ENCODE measurements around the gene NAGLU.
A peak's percentile ranks its signal among the peaks of the same experiment; 100 is the strongest.

The NAGLU gene

GRCh38 chr17:42563143-42563509 lies 27.1 kb downstream of the NAGLU start:
- H3K4me3 ChIP-seq (ENCODE audit: control insufficient read depth in 1 of 7, extremely low read depth in 1 of 7, insufficient read depth in 4 of 7, low read depth in 2 of 7, low read length in 6 of 7): peak overlapping the region in 6 of 7 experiments; percentile 82 to 97 (median 86)
- H3K27me3 ChIP-seq (replicated peaks in 2 of 5; ENCODE audit: control insufficient read depth in 4 of 5, insufficient read depth in 5 of 5, low read length in 4 of 5): no peaks in the 10 kb centered on the region
- CTCF ChIA-PET: interaction anchor here (0.9 to 1.5 kb wide), 3 partner anchors 14 to 17 kb away, joined by 3 to 5 read pairs (median 4); no protein-coding TSS in a partner anchor
- H3K9me3 ChIP-seq (ENCODE audit: control extremely low read depth in 1 of 5, control insufficient read depth in 4 of 5, insufficient read depth in 2 of 5, low read depth in 1 of 5, low read length in 4 of 5): no peaks in the 10 kb centered on the region
- H3K4me1 ChIP-seq (ENCODE audit: control extremely low read depth in 1 of 4, control insufficient read depth in 4 of 4, insufficient read depth in 4 of 4, low read length in 3 of 4): peaks cover 4 to 50% (median 45%) of the 10 kb centered on the region in 4 experiments
- POLR2A ChIA-PET: interaction anchor here (0.6 kb wide), 1 partner anchor 29 kb away, joined by 3 read pairs; no protein-coding TSS in a partner anchor
- H3K27ac ChIP-seq (ENCODE audit: insufficient read depth in 1 of 2, low read depth in 1 of 2, low read length in 2 of 2, poor library complexity in 1 of 2, severe bottlenecking in 2 of 2): peak overlapping the region; percentile 93 to 95
- no peak for DNase-seq
- peaks cover 6 to 32% (median 17%) of the 10 kb centered on the region in 4 experiments for H3K36me3 ChIP-seq (ENCODE audit: control insufficient read depth in 4 of 4, insufficient read depth in 4 of 4, low read length in 3 of 4)
- 90% methylated on average over 10 of the region's 14 CpGs for WGBS (ENCODE audit: insufficient coverage)

- no peak for DNase-seq
- peak overlapping the region in 2 of 7 experiments; percentile 91 to 97 for H3K4me3 ChIP-seq (ENCODE audit: control insufficient read depth in 1 of 7, extremely low read depth in 1 of 7, insufficient read depth in 4 of 7, low read depth in 2 of 7, low read length in 6 of 7)
- ChIA-PET CTCF (interaction anchor here (0.9 to 1.6 kb wide), 4 partner anchors 13 to 17 kb away, joined by 3 to 5 read pairs (median 4); no protein-coding TSS in a partner anchor), POLR2A (no interaction called here)
- peak overlapping the region; percentile 93 to 95 for H3K27ac ChIP-seq (ENCODE audit: insufficient read depth in 1 of 2, low read depth in 1 of 2, low read length in 2 of 2, poor library complexity in 1 of 2, severe bottlenecking in 2 of 2)
- peaks cover 4 to 54% (median 47%) of the 10 kb centered on the region in 4 experiments for H3K4me1 ChIP-seq (ENCODE audit: control extremely low read depth in 1 of 4, control insufficient read depth in 4 of 4, insufficient read depth in 4 of 4, low read length in 3 of 4)
- H3K36me3 ChIP-seq (ENCODE audit: control insufficient read depth in 4 of 4, insufficient read depth in 4 of 4, low read length in 3 of 4): peaks cover 6 to 35% (median 18%) of the 10 kb centered on the region in 4 experiments
- 18% methylated on average over 1 of the region's 1 CpG for WGBS (ENCODE audit: insufficient coverage)
- H3K9me3 ChIP-seq (ENCODE audit: control extremely low read depth in 1 of 5, control insufficient read depth in 4 of 5, insufficient read depth in 2 of 5, low read depth in 1 of 5, low read length in 4 of 5): no peaks in the 10 kb centered on the region
- H3K27me3 ChIP-seq (replicated peaks in 2 of 5; ENCODE audit: control insufficient read depth in 4 of 5, insufficient read depth in 5 of 5, low read length in 4 of 5): no peaks in the 10 kb centered on the region
These were observed 27.5 kb downstream of the NAGLU start for GRCh38 chr17:42563543-42563942.

- Histone ChIP-seq H3K4me3 (ENCODE audit: control insufficient read depth in 1 of 7, extremely low read depth in 1 of 7, insufficient read depth in 4 of 7, low read depth in 2 of 7, low read length in 6 of 7) (peak overlapping the region in 1 of 7 experiments; percentile 91), H3K4me1 (ENCODE audit: control extremely low read depth in 1 of 4, control insufficient read depth in 4 of 4, insufficient read depth in 4 of 4, low read length in 3 of 4) (peaks cover 4 to 58% (median 47%) of the 10 kb centered on the region in 4 experiments), H3K36me3 (ENCODE audit: control insufficient read depth in 4 of 4, insufficient read depth in 4 of 4, low read length in 3 of 4) (peaks cover 6 to 39% (median 20%) of the 10 kb centered on the region in 4 experiments), H3K27ac (ENCODE audit: insufficient read depth in 1 of 2, low read depth in 1 of 2, low read length in 2 of 2, poor library complexity in 1 of 2, severe bottlenecking in 2 of 2) (peak overlapping the region; percentile 59 to 93), H3K27me3 (replicated peaks in 2 of 5; ENCODE audit: control insufficient read depth in 4 of 5, insufficient read depth in 5 of 5, low read length in 4 of 5) (no peaks in the 10 kb centered on the region), H3K9me3 (ENCODE audit: control extremely low read depth in 1 of 5, control insufficient read depth in 4 of 5, insufficient read depth in 2 of 5, low read depth in 1 of 5, low read length in 4 of 5) (no peaks in the 10 kb centered on the region)
- DNase-seq: no peak
- CTCF ChIA-PET: interaction anchor here (0.9 to 1.6 kb wide), 5 partner anchors 13 to 44 kb away, joined by 3 to 5 read pairs (median 3); no protein-coding TSS in a partner anchor
- POLR2A ChIA-PET: no interaction called here
- 96% methylated on average over 7 of the region's 9 CpGs for WGBS (ENCODE audit: insufficient coverage)
These were observed 27.9 kb downstream of the NAGLU start for GRCh38 chr17:42563950-42564349.

GRCh38 chr17:42564815-42565522 lies 28.9 kb downstream of the NAGLU start:
- CTCF ChIA-PET: interaction anchor here (1.0 to 1.8 kb wide), 5 partner anchors 13 to 45 kb away, joined by 3 to 5 read pairs (median 3); no protein-coding TSS in a partner anchor
- WGBS (ENCODE audit: insufficient coverage): 96% methylated on average over 10 of the region's 15 CpGs
- Histone ChIP-seq H3K4me1 (ENCODE audit: control extremely low read depth in 1 of 4, control insufficient read depth in 4 of 4, insufficient read depth in 4 of 4, low read length in 3 of 4) (peaks cover 4 to 58% (median 47%) of the 10 kb centered on the region in 4 experiments), H3K27me3 (replicated peaks in 2 of 5; ENCODE audit: control insufficient read depth in 4 of 5, insufficient read depth in 5 of 5, low read length in 4 of 5) (no peaks in the 10 kb centered on the region), H3K9me3 (ENCODE audit: control extremely low read depth in 1 of 5, control insufficient read depth in 4 of 5, insufficient read depth in 2 of 5, low read depth in 1 of 5, low read length in 4 of 5) (no peaks in the 10 kb centered on the region), H3K36me3 (ENCODE audit: control insufficient read depth in 4 of 4, insufficient read depth in 4 of 4, low read length in 3 of 4) (peaks cover 12 to 50% (median 27%) of the 10 kb centered on the region in 4 experiments), H3K4me3 (ENCODE audit: control insufficient read depth in 1 of 7, extremely low read depth in 1 of 7, insufficient read depth in 4 of 7, low read depth in 2 of 7, low read length in 6 of 7) (no peak overlapping the region), H3K27ac (ENCODE audit: insufficient read depth in 1 of 2, low read depth in 1 of 2, low read length in 2 of 2, poor library complexity in 1 of 2, severe bottlenecking in 2 of 2) (no peak overlapping the region)
- POLR2A ChIA-PET: no interaction called here
- no peak for DNase-seq

GRCh38 chr17:42565523-42566214 lies 29.6 kb downstream of the NAGLU start:
- no peak overlapping the region for H3K4me3 ChIP-seq (ENCODE audit: control insufficient read depth in 1 of 7, extremely low read depth in 1 of 7, insufficient read depth in 4 of 7, low read depth in 2 of 7, low read length in 6 of 7)
- H3K4me1 ChIP-seq (ENCODE audit: control extremely low read depth in 1 of 4, control insufficient read depth in 4 of 4, insufficient read depth in 4 of 4, low read length in 3 of 4): peaks cover 4 to 55% (median 47%) of the 10 kb centered on the region in 4 experiments
- POLR2A ChIA-PET: interaction anchor here (1.0 kb wide), 1 partner anchor 11 kb away, joined by 4 read pairs; no protein-coding TSS in a partner anchor
- H3K27me3 ChIP-seq (replicated peaks in 2 of 5; ENCODE audit: control insufficient read depth in 4 of 5, insufficient read depth in 5 of 5, low read length in 4 of 5): no peaks in the 10 kb centered on the region
- WGBS (ENCODE audit: insufficient coverage): 95% methylated on average over 16 of the region's 16 CpGs
- no peaks in the 10 kb centered on the region for H3K9me3 ChIP-seq (ENCODE audit: control extremely low read depth in 1 of 5, control insufficient read depth in 4 of 5, insufficient read depth in 2 of 5, low read depth in 1 of 5, low read length in 4 of 5)
- H3K27ac ChIP-seq (ENCODE audit: insufficient read depth in 1 of 2, low read depth in 1 of 2, low read length in 2 of 2, poor library complexity in 1 of 2, severe bottlenecking in 2 of 2): peak overlapping the region in 1 of 2 experiments; percentile 84
- DNase-seq: no peak
- CTCF ChIA-PET: interaction anchor here (1.0 to 2.7 kb wide), 4 partner anchors 12 to 46 kb away, joined by 3 to 11 read pairs (median 4); partner anchors contain the start of gene PSMC3IP
- H3K36me3 ChIP-seq (ENCODE audit: control insufficient read depth in 4 of 4, insufficient read depth in 4 of 4, low read length in 3 of 4): peaks cover 12 to 53% (median 33%) of the 10 kb centered on the region in 4 experiments

GRCh38 chr17:42566215-42566882 lies 30.3 kb downstream of the NAGLU start:
- WGBS (ENCODE audit: insufficient coverage): 57% methylated on average over 20 of the region's 28 CpGs
- no peak for DNase-seq
- POLR2A ChIA-PET: interaction anchor here (1.0 to 1.7 kb wide), 3 partner anchors 8 to 12 kb away, joined by 3 to 5 read pairs (median 4); partner anchors contain the start of gene PSMC3IP
- Histone ChIP-seq H3K4me1 (ENCODE audit: control extremely low read depth in 1 of 4, control insufficient read depth in 4 of 4, insufficient read depth in 4 of 4, low read length in 3 of 4) (peaks cover 4 to 55% (median 45%) of the 10 kb centered on the region in 4 experiments), H3K27me3 (replicated peaks in 2 of 5; ENCODE audit: control insufficient read depth in 4 of 5, insufficient read depth in 5 of 5, low read length in 4 of 5) (no peaks in the 10 kb centered on the region), H3K27ac (ENCODE audit: insufficient read depth in 1 of 2, low read depth in 1 of 2, low read length in 2 of 2, poor library complexity in 1 of 2, severe bottlenecking in 2 of 2) (peak overlapping the region; percentile 54 to 84), H3K36me3 (ENCODE audit: control insufficient read depth in 4 of 4, insufficient read depth in 4 of 4, low read length in 3 of 4) (peaks cover 14 to 58% (median 36%) of the 10 kb centered on the region in 4 experiments), H3K4me3 (ENCODE audit: control insufficient read depth in 1 of 7, extremely low read depth in 1 of 7, insufficient read depth in 4 of 7, low read depth in 2 of 7, low read length in 6 of 7) (peak overlapping the region in 6 of 7 experiments; percentile 73 to 91 (median 82)), H3K9me3 (ENCODE audit: control extremely low read depth in 1 of 5, control insufficient read depth in 4 of 5, insufficient read depth in 2 of 5, low read depth in 1 of 5, low read length in 4 of 5) (no peaks in the 10 kb centered on the region)
- CTCF ChIA-PET: interaction anchor here (1.8 to 2.7 kb wide), 2 partner anchors 11 to 28 kb away, joined by 4 to 11 read pairs; partner anchors contain the start of gene PSMC3IP

All from common myeloid progenitor, CD34-positive (primary cell).